Medulla oblongata (tissue), 1 donor: ENCODE measurements around the gene TMPRSS15.
"Not testable (repeated sequence)": the region's sequence is repeated elsewhere in the genome, so short reads cannot be mapped to it uniquely, and the experiment has no call there.

ENCODE experiments used
- DNase-seq: peaks from one replicate; pipeline ENCODE4 v3.0.0-alpha.2; 2015; ENCODE audit errors: extremely low spot score

TMPRSS15 gene

GRCh38 chr21:18403735-18404450 is at the start of gene TMPRSS15:
TMPRSS15 (minus strand) TSS chr21:18403785; CDS start chr21:18403622, 163 bp downstream.
- no peak for DNase-seq

GRCh38 chr21:18451670-18452069 is 48.1 kb upstream of the TMPRSS15 start:
- DNase-seq = no peak

- DNase-seq = no peak
Observed at GRCh38 chr21:18449605-18450550, 46.3 kb upstream of the TMPRSS15 start.

GRCh38 chr21:18443701-18444100 is 40.1 kb upstream of the TMPRSS15 start:
- no peak for DNase-seq

GRCh38 chr21:18443085-18443484 is 39.5 kb upstream of the TMPRSS15 start:
- no peak for DNase-seq

- DNase-seq = no peak
Observed at GRCh38 chr21:18430341-18430740, 26.8 kb upstream of the TMPRSS15 start.

- DNase-seq = no peak
Observed at GRCh38 chr21:18424276-18424675, 20.7 kb upstream of the TMPRSS15 start.

- DNase-seq = no peak
Observed at GRCh38 chr21:18417141-18417790, 13.7 kb upstream of the TMPRSS15 start.

- DNase-seq = no peak
Observed at GRCh38 chr21:18411565-18411964, 8.0 kb upstream of the TMPRSS15 start.

GRCh38 chr21:18409579-18409978 is 6.0 kb upstream of the TMPRSS15 start:
- no peak for DNase-seq

- DNase-seq = no peak
Observed at GRCh38 chr21:18398843-18399242, 4.7 kb downstream of the TMPRSS15 start.

GRCh38 chr21:18387994-18388393 is 15.6 kb downstream of the TMPRSS15 start:
- no peak for DNase-seq

- DNase-seq = peak; percentile 42
Observed at GRCh38 chr21:18384771-18385170, 18.8 kb downstream of the TMPRSS15 start.

- not testable (repeated sequence) for DNase-seq
Observed at GRCh38 chr21:18382934-18383619, 20.5 kb downstream of the TMPRSS15 start.

GRCh38 chr21:18382141-18382540 is 21.4 kb downstream of the TMPRSS15 start:
- DNase-seq = no peak

- no peak for DNase-seq
Observed at GRCh38 chr21:18373606-18374005, 30.0 kb downstream of the TMPRSS15 start.

GRCh38 chr21:18370301-18370700 is 33.3 kb downstream of the TMPRSS15 start:
- DNase-seq = no peak

- peak; percentile 60 for DNase-seq
Observed at GRCh38 chr21:18369115-18369514, 34.5 kb downstream of the TMPRSS15 start.

- DNase-seq = no peak
Observed at GRCh38 chr21:18368205-18368604, 35.4 kb downstream of the TMPRSS15 start.

GRCh38 chr21:18356801-18357200 is 46.8 kb downstream of the TMPRSS15 start:
- DNase-seq = no peak

GRCh38 chr21:18354947-18355346 is 48.6 kb downstream of the TMPRSS15 start:
- DNase-seq = no peak

- no peak for DNase-seq
Observed at GRCh38 chr21:18350216-18350615, 53.4 kb downstream of the TMPRSS15 start.
